ENCODE measurements around the gene S100A10.

DNA sequence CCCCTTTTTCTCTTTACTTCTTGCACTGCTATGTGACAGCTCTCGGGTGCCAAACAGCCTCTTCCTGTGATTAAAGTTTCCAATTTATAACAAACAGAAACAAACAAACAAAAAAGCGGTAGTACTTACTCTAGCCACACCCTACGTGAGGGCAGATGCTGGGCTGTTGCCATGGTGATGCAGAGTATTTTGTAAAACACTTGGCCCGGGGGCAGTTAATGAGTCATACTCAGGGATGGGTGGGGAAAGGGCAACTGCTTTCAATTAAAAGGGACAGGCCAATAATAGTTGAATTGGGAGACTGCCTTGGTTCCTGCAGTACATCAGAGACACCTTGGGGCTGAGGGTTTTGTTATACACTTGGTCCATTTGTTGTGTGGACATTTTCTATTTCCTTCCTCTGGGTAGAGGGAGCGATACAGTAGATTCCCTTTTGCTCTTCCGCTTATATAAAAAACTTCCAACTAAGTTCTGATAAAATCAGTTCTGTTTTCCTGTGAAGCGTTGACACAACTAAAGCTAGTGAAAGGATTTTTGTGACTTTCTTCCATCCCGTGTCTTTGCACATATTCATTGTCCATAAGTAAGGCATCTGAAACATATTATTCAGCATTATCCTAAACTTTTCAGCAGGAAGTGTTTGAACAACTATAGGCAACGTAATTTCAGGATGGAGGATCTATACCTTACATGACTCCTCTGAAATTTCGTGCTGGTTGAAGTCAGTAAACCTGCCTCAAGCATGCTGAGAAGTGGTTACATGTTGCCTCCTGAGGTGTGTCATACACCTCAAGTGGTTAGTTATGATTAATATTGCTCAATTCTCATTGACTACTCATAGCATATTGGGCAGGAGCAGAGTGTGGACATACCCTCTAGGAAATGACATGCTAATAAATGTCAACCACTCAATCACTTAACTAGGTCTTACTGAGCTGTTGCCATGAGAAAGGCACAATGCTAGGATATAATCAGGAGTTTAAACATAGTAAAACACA lies 47.6 kb downstream of the S100A10 start:
- TF ChIP-seq CTCF (conservative IDR thresholded peaks at IDR 0.05; ENCODE audit: low read length) (no peak), EZH2phosphoT487 (IDR thresholded peaks at IDR 0.05; ENCODE audit: borderline replicate concordance, low read depth, low read length) (no peak)

Measured in OCI-LY7 (cell line).